Measurements from ENCODE around the gene TXNRD1.

GRCh38 chr12:104354868-104355570 is 139.4 kb downstream of the TXNRD1 start:
- TF ChIP-seq CTCF (IDR thresholded peaks at IDR 0.05) (no peak), EP300 (IDR thresholded peaks at IDR 0.05) (no peak), POLR2A (IDR thresholded peaks at IDR 0.05) (no peak)

Data from ovary (tissue), 3 donors.